Rectal smooth muscle tissue (tissue), 1 donor: ENCODE measurements around the gene ISOC2.
"Not testable (repeated sequence)": the region's sequence is repeated elsewhere in the genome, so short reads cannot be mapped to it uniquely, and the experiment has no call there.

Experiments
- H3K27ac ChIP-seq: one replicate; pipeline ENCODE4 v1.7.0; 2013; ENCODE audit warnings: low read depth, low read length, inconsistent platforms
- H3K27me3 ChIP-seq: one replicate; pipeline ENCODE4 v1.7.0; 2013; ENCODE audit warnings: low read length; ENCODE audit not compliant: control insufficient read depth, insufficient read depth
- H3K36me3 ChIP-seq: one replicate; pipeline ENCODE4 v1.7.0; 2013; ENCODE audit warnings: low read length; ENCODE audit not compliant: control insufficient read depth, insufficient read depth
- H3K4me1 ChIP-seq: one replicate; pipeline ENCODE4 v1.7.0; 2013; ENCODE audit warnings: low read length; ENCODE audit not compliant: control insufficient read depth, insufficient read depth
- H3K4me3 ChIP-seq: one replicate; pipeline ENCODE4 v1.7.0; 2013; ENCODE audit warnings: low read length
- H3K9ac ChIP-seq: one replicate; pipeline ENCODE4 v1.7.0; 2013; ENCODE audit warnings: low read length

The ISOC2 gene

DNA sequence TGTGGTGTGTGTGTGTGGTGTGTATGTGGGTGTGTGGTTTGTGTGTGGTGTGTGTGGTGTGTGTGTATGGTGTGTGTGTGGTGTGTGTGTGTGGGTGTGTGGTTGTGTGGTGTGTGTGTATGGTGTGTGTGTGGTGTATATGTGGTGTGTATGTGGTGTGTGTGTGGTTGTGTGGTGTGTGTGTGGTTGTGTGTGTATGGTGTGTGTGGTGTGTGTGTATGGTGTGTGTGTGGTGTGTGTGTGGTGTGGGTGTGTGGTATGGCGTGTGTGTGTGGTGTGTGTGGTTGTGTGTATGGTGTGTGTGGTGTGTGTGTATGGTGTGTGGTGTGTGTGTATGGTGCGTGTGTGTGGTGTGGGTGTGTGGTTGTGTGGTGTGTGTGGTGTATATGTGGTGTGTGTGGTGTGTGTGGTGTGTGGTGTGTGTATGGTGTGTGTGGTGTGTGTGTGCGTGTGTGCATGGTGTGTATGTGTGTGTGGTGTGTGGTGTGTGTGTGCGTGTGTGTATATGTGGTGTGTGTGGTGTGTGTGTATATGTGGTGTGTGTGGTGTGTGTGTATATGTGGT, 27.0 kb downstream of the ISOC2 start:
- Histone ChIP-seq H3K9ac (no peak overlapping the region), H3K4me1 (no peaks in the 10 kb centered on the region), H3K36me3 (no peaks in the 10 kb centered on the region), H3K4me3 (no peak overlapping the region), H3K27ac (no peak overlapping the region), H3K27me3 (peaks cover 35% of the 10 kb centered on the region)

- H3K27me3 ChIP-seq, result peaks cover 26% of the 10 kb centered on the region
- H3K27ac ChIP-seq, result no peak overlapping the region
- no peaks in the 10 kb centered on the region for H3K4me1 ChIP-seq
- no peak overlapping the region for H3K9ac ChIP-seq
- no peak overlapping the region for H3K4me3 ChIP-seq
- H3K36me3 ChIP-seq, result no peaks in the 10 kb centered on the region
These were observed 28.1 kb downstream of the ISOC2 start for GRCh38 chr19:55433292-55433691.

DNA sequence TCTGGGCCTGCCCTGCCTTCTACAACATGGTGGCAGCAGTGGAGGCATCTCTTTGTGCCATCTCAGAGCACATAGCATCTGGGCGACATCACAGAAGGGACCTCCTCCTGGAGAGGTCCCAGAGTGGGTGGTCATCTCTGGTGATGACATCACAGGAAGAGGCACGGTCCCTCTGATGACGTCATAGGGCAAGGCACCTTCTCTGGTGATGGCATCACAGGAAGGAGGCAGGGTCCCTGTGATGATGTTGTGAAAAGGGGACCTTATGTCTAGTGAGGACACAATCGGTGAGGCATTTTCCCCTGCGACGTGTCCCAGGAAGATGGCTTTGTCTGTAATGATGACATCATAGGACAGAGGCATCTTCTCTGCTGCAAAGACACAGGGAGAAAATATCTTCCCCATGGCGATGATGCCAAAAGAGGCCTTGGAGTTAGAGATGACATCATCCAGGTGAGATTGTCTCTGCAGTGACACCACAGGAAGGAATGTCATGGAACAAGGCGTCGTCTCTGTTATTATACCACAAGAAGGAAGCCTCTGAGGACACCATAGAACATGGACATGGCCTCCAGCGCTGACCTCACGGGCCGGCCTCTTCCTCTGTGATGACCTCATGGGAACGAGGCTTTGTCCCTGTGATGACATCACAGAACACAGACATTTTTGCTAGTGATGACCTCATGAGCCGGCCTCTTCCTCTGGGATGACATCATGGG, 29.0 kb downstream of the ISOC2 start:
- Histone ChIP-seq H3K36me3 (no peaks in the 10 kb centered on the region), H3K9ac (no peak overlapping the region), H3K4me3 (no peak overlapping the region), H3K4me1 (no peaks in the 10 kb centered on the region), H3K27ac (no peak overlapping the region), H3K27me3 (peaks cover 23% of the 10 kb centered on the region)

DNA sequence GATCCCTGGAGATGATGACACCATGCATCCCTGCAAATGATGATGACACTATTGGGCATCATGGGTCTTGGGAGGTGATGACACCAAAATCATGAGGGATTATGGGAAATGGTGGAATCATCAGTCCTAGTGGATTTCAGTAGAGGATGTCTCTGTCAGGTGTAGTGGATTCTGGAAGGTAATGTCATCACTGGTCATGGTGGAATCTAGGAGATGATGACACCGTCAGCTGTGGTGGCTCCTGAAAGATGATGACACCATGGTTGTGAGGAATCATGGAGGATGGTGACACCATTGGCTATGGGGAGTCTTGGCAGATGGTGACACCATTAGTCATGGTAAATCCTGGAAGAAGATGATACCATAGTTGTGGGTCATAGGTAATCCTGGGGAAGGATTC, 30.3 kb downstream of the ISOC2 start:
- H3K36me3 ChIP-seq, result no peaks in the 10 kb centered on the region
- H3K4me3 ChIP-seq, result no peak overlapping the region
- no peak overlapping the region for H3K27ac ChIP-seq
- H3K27me3 ChIP-seq, result peaks cover 23% of the 10 kb centered on the region
- no peak overlapping the region for H3K9ac ChIP-seq
- no peaks in the 10 kb centered on the region for H3K4me1 ChIP-seq

DNA sequence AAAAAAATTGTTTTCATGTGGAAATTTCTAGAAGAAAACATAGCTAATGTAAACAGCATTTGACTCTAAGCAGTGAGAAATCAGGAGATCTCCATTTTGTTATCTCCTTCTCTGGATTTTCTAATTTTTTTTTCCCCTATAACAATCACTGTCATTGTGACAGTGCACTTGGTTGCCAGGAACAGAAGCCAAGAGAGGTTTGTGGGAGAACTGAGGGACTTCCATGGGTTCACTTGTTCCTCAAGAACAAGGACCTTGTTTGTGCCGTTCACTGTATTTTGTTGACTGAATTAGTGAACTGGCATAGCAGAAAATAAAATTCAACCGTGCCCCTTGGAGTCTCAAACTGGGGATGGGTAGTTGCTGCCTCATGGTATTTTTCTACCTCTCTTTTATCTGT, 35.4 kb downstream of the ISOC2 start:
- Histone ChIP-seq H3K27ac (no peak overlapping the region), H3K9ac (no peak overlapping the region)

DNA sequence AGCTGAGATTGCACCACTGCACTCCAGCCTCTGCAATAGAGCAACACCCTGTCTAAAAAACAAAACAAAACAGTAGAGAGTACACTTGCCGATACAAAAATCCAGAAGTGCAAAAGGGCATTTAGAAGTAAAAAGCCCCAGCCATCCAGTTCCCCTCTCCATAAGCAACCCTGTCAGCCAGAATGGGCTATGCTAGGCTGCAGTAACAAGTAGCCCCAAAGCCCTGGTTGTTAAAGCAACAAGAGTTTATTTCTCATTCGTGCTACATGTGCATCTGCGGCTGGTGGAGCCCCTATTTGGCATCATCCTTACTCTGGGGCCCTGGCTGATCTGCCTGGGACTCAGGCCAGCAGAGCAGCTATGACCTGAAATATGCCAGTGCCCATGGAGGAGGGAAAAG, 36.9 kb downstream of the ISOC2 start:
- peaks cover 9% of the 10 kb centered on the region for H3K27me3 ChIP-seq
- H3K4me1 ChIP-seq, result no peaks in the 10 kb centered on the region
- H3K27ac ChIP-seq, result no peak overlapping the region
- no peak overlapping the region for H3K9ac ChIP-seq
- H3K4me3 ChIP-seq, result no peak overlapping the region
- H3K36me3 ChIP-seq, result no peaks in the 10 kb centered on the region

More for the DNA sequence above, 35.4 kb downstream of the ISOC2 start:
- no peak overlapping the region for H3K4me3 ChIP-seq
- no peaks in the 10 kb centered on the region for H3K4me1 ChIP-seq
- H3K36me3 ChIP-seq, result no peaks in the 10 kb centered on the region
- H3K27me3 ChIP-seq, result peaks cover 7% of the 10 kb centered on the region

DNA sequence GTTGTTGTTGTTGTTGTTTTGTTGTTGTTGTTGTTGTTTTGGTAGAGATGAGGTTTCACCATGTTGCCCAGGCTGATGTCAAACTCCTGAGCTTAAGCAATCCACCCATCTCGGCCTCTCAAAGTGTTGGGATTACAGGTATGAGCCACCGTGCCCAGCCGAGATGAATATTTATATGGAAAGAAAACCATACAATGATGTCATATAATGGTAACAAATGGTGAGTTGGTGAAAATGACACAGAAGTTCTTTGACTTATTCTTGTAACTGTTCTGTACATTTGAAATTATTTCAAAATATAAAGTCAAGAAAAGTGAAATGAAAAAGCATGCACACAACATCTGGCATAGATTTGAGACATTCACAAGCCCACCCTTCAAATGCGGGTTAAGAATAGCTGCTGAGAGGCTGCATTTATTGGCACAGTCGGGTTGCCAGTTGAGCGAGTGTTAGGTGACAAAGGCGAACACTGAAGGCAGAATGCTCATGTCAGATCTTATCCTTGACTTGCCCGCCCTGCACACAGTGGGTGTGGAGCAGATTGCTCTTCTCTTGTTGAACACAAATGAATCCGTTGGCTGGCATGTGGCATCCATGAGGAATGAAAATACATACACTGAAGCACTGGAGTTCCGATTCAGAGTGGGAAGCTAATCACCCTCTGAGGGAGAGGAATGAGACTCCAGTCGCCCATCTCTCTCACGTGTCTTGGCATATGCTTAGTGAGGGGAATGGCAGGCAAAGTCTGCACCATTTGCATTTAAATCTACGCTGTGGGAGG, 38.0 kb downstream of the ISOC2 start:
- no peak overlapping the region for H3K9ac ChIP-seq
- no peak overlapping the region for H3K27ac ChIP-seq
- no peaks in the 10 kb centered on the region for H3K4me1 ChIP-seq
- H3K4me3 ChIP-seq, result no peak overlapping the region
- H3K27me3 ChIP-seq, result peaks cover 11% of the 10 kb centered on the region
- H3K36me3 ChIP-seq, result no peaks in the 10 kb centered on the region

DNA sequence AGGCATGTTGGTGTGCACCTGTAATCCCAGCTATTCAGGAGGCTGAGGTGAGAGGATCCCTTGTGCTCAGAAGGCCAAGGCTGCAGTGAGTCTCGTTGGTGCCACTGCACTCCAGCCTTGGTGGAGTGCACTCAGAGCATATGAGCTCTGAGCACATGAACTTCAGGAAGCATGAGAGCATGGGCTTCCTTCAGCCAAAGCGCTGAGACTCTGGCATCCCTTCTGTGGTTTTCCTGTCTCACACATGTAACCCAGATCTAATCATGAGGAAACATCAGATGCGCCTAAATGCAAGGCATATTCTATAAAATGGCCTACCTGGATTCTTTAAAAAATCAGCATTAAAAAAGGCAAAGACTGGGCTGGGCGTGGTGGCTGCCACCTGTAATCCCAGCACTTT, 40.2 kb downstream of the ISOC2 start:
- not testable (repeated sequence) for H3K36me3 ChIP-seq, H3K4me1 ChIP-seq, H3K4me3 ChIP-seq, H3K27ac ChIP-seq, H3K9ac ChIP-seq
- peaks cover 11% of the 10 kb centered on the region for H3K27me3 ChIP-seq

DNA sequence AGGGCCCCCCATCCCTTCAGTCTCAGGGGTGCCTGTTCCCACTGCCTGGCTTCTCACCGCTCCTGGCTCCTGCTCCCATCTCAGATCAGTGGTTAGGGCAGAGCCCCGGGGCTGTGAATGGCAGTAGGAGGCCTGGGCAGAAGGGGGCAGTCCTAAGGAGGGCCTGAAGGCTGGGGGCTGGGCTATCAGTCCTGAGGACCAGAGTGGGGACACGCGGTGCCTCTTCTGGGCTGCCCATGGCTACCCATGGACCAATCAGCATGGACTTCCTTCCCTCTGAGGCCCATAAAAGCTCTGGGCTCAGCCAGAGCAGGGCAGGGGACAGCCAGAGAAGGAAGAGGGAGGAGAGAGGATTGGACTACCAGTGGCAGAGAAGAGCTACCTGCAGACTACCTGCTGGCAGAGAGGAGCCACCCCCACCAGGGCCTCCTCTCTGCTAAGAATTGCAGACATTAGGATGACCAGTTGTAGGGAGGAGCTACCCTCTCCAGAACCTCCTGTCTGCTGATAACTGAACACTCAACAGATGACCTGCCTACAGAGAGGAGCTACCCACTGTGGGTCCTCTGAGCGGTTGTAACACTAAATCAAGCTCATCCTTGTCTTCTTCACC, 41.7 kb downstream of the ISOC2 start:
- peaks cover 13% of the 10 kb centered on the region for H3K27me3 ChIP-seq
- H3K9ac ChIP-seq, result no peak overlapping the region
- no peaks in the 10 kb centered on the region for H3K36me3 ChIP-seq
- no peak overlapping the region for H3K27ac ChIP-seq
- no peaks in the 10 kb centered on the region for H3K4me1 ChIP-seq
- H3K4me3 ChIP-seq, result no peak overlapping the region

DNA sequence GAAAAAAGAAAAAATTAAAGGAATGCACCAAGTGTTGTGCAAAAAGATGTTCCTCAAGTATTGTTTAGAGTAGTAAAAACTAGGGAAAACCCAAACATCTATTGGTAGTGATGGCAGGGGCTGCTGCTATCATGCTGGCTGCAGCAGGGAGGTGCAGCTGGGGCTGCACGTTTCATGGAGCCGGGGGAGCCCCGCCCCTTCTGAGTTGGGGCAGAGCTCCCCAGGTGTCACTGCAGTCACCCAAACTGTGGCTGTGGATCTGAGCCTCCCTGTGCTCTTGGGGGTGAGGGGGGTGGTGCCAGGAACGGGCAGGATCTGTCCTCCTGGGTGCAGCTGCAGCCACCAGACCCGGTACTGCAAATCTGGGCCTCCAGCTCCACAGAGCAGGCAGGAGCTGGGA, 42.3 kb downstream of the ISOC2 start:
- H3K27me3 ChIP-seq, result peaks cover 10% of the 10 kb centered on the region
- no peaks in the 10 kb centered on the region for H3K36me3 ChIP-seq
- no peak overlapping the region for H3K4me3 ChIP-seq
- no peaks in the 10 kb centered on the region for H3K4me1 ChIP-seq
- H3K27ac ChIP-seq, result no peak overlapping the region
- H3K9ac ChIP-seq, result no peak overlapping the region

DNA sequence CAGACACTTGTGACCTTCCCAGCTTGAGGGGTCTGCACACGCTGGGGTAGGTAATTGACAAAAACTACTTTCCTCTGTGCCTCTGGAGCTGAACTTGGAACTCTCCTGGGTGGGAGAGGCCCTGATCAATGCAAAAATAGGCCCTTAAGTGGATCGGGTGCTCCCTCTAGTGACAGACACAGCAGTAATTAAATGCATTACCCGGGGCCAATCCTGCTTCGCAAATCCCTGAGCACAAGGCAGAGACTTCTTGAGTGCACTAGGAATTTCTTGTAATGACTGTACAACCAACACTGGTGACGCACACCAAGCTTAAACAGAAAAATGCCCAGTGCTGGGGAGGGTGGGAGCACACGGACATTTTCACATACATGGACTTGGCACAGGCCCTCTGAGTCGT, 43.3 kb downstream of the ISOC2 start:
- no peak overlapping the region for H3K9ac ChIP-seq
- no peaks in the 10 kb centered on the region for H3K4me1 ChIP-seq
- H3K36me3 ChIP-seq, result no peaks in the 10 kb centered on the region
- no peak overlapping the region for H3K27ac ChIP-seq
- peaks cover 10% of the 10 kb centered on the region for H3K27me3 ChIP-seq
- no peak overlapping the region for H3K4me3 ChIP-seq

- H3K36me3 ChIP-seq, result no peaks in the 10 kb centered on the region
- peaks cover 7% of the 10 kb centered on the region for H3K4me1 ChIP-seq
- no peak overlapping the region for H3K4me3 ChIP-seq
- peaks cover 2% of the 10 kb centered on the region for H3K27me3 ChIP-seq
- no peak overlapping the region for H3K27ac ChIP-seq
- H3K9ac ChIP-seq, result no peak overlapping the region
These were observed 51.3 kb downstream of the ISOC2 start for GRCh38 chr19:55410168-55410567.
